Calu3 (cell line): ENCODE results near the gene NIPBL. TPM values are rescaled to one million over a fixed set of nuclear protein-coding genes. Genes with fewer than 3 reads are reported as not detected.

ENCODE experiments used
- BruUV-seq: library from RNA; stranded (reverse); fragments of 400-500 nt; replicated peaks from 2 replicates; lab custom pipeline; 2021; lab: Mats Ljungman, UMichigan
- CTCF ChIA-PET: fragments of 300-600 bp; sonication (Branson Sonifier 250); formaldehyde crosslinking; loops from one replicate; lab custom pipeline; 2022; ENCODE audit warnings: antibody characterized with exemption; lab: Charles Lee
- DNase-seq: peaks from one replicate; pipeline ENCODE4 v3.0.0; 2022
- H3K27ac Mint-ChIP-seq: one replicate; pipeline ENCODE4 v1.8.0; 2022; ENCODE audit warnings: mixed read lengths; ENCODE audit not compliant: unreplicated experiment
- H3K27me3 Mint-ChIP-seq: one replicate; pipeline ENCODE4 v1.8.0; 2022; ENCODE audit warnings: mixed read lengths; ENCODE audit not compliant: unreplicated experiment
- H3K36me3 Mint-ChIP-seq: one replicate; pipeline ENCODE4 v1.8.0; 2022; ENCODE audit warnings: mild to moderate bottlenecking, moderate library complexity, mixed read lengths; ENCODE audit not compliant: insufficient read depth, unreplicated experiment
- H3K4me1 Mint-ChIP-seq: one replicate; pipeline ENCODE4 v1.8.0; 2022; ENCODE audit warnings: mild to moderate bottlenecking, low read depth, mixed read lengths; ENCODE audit not compliant: unreplicated experiment
- H3K4me3 Mint-ChIP-seq: one replicate; pipeline ENCODE4 v1.8.0; 2022; ENCODE audit warnings: mild to moderate bottlenecking, low read depth, moderate library complexity, mixed read lengths; ENCODE audit not compliant: unreplicated experiment
- H3K9me3 Mint-ChIP-seq: one replicate; pipeline ENCODE4 v1.8.0; 2022; ENCODE audit warnings: low read depth, mixed read lengths; ENCODE audit not compliant: unreplicated experiment
- intact Hi-C: fragments of 100-400 bp; cut with micrococcal nuclease; formaldehyde crosslinking; loops from one replicate; pipeline ENCODE4 v1.10.0; 2022; ENCODE audit not compliant: unreplicated experiment
- total RNA-seq: library from RNA; stranded (reverse); gene quantifications from 2 replicates; pipeline ENCODE4 v1.2.3, GENCODE V29; 2022
- TF ChIP-seq, protein P1 (sequence below): fragments of 200-600 bp; IDR thresholded peaks from one replicate; pipeline ENCODE4 v1.8.0; 2022; ENCODE audit warnings: antibody characterized with exemption; ENCODE audit not compliant: unreplicated experiment

The NIPBL gene
- total RNA-seq, 1 experiment from 2014 or later: 53.2 TPM

DNA sequence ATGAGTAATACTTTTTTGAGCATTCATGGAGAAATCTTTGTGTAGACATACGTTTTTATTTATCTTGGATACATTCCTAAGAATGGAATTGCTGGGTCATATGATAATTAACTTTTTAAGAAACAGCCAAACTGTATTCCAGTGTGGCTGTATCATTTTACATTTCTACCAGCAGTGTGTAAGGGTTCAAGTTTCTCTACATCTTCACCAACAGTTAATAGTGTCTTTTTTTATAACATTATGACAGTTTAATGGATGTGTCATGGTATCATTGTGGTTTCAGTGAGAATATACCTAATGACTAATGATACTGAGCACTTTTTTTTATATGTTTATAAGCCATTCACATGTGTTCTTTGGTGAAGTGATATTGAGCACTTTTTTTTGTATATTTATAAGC is 52.4 kb downstream of the NIPBL start:
- DNase-seq: no peak
- BruUV-seq: no TSS peak
- Mint-ChIP-seq H3K9me3 (no peaks in the 10 kb centered on the region), H3K27ac (no peak overlapping the region), H3K4me3 (no peak overlapping the region), H3K27me3 (no peaks in the 10 kb centered on the region), H3K36me3 (no peaks in the 10 kb centered on the region), H3K4me1 (peaks cover 26% of the 10 kb centered on the region)
- intact Hi-C loops: loop anchor here (5.0 kb wide), 1 partner anchor 47 kb away; no protein-coding TSS in a partner anchor
- CTCF ChIA-PET: no interaction called here
- TF ChIP-seq, protein P1, sequence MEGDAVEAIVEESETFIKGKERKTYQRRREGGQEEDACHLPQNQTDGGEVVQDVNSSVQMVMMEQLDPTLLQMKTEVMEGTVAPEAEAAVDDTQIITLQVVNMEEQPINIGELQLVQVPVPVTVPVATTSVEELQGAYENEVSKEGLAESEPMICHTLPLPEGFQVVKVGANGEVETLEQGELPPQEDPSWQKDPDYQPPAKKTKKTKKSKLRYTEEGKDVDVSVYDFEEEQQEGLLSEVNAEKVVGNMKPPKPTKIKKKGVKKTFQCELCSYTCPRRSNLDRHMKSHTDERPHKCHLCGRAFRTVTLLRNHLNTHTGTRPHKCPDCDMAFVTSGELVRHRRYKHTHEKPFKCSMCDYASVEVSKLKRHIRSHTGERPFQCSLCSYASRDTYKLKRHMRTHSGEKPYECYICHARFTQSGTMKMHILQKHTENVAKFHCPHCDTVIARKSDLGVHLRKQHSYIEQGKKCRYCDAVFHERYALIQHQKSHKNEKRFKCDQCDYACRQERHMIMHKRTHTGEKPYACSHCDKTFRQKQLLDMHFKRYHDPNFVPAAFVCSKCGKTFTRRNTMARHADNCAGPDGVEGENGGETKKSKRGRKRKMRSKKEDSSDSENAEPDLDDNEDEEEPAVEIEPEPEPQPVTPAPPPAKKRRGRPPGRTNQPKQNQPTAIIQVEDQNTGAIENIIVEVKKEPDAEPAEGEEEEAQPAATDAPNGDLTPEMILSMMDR: no peak

DNA sequence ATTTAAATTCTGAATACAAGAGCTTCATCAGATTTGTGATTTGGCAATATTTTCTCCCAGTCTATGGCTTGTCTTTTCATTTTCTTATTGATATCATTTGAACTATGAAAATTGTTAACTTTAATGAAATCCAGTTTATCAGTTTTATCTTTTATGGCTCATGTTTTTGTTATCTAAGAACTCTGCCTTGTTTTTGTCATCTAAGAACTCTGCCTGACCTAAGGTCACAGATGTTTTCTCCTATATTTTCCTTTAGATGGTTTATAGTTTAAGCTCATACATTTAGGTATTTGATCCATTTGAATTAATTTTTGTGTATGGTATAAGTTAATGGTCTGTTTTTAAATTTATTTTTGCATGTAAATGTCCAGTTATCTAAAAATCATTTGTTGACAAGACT is 52.9 kb downstream of the NIPBL start:
- TF ChIP-seq, protein P1: no peak
- H3K27me3 Mint-ChIP-seq: no peaks in the 10 kb centered on the region
- CTCF ChIA-PET: no interaction called here
- H3K4me1 Mint-ChIP-seq: peaks cover 26% of the 10 kb centered on the region
- no peak overlapping the region for H3K27ac Mint-ChIP-seq
- BruUV-seq: no TSS peak
- no peak overlapping the region for H3K4me3 Mint-ChIP-seq
- intact Hi-C loops: loop anchor here (5.0 kb wide), 1 partner anchor 47 kb away; no protein-coding TSS in a partner anchor
- H3K9me3 Mint-ChIP-seq: no peaks in the 10 kb centered on the region
- DNase-seq: no peak
- no peaks in the 10 kb centered on the region for H3K36me3 Mint-ChIP-seq

DNA sequence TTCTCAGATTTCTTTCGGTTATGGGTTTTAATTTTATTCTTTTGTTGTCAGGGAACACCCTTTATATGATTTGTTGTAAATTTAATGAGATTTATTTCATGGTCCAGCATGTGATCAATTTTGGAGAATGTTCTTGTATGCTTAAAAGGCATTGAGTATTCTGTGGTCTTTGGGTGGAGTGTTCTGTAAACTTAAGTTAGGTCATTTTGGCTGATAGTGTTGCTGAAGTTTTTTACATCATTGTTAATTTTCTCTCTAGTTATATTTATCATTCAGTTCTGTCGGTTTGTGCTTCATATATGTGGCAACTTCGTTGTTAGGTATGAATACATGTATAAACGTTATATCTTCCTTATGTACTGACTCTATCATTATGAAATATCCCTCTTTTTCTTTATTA is 55.5 kb downstream of the NIPBL start:
- CTCF ChIA-PET: interaction anchor here (0.7 kb wide), 1 partner anchor 272 kb away, joined by 9 read pairs; no protein-coding TSS in a partner anchor
- H3K9me3 Mint-ChIP-seq: no peaks in the 10 kb centered on the region
- TF ChIP-seq, protein P1: no peak
- H3K4me3 Mint-ChIP-seq: no peak overlapping the region
- no peak for DNase-seq
- no peak overlapping the region for H3K27ac Mint-ChIP-seq
- BruUV-seq: no TSS peak
- H3K4me1 Mint-ChIP-seq: peaks cover 19% of the 10 kb centered on the region
- H3K36me3 Mint-ChIP-seq: no peaks in the 10 kb centered on the region
- no peaks in the 10 kb centered on the region for H3K27me3 Mint-ChIP-seq
- intact Hi-C loops: no loop called here

DNA sequence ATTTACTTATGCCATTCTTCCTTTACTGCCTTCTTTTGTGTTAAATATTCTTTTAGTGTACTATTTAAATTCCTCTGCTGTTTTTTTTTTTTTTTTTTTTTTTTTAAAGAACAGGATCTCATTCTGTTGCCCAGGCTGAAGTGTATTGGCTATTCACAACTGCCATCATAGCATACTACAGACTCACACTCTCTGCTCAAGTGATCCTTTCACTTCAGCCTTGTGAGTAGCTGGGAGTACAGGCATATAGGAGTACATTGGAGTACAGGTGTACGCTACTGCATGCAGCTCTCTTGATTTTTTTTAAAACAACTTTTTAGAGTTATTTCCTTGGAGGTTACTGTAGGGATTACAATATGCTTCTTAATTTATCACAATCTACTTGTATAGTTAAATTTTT is 56.1 kb downstream of the NIPBL start:
- peaks cover 25% of the 10 kb centered on the region for H3K4me1 Mint-ChIP-seq
- no peaks in the 10 kb centered on the region for H3K9me3 Mint-ChIP-seq
- H3K27ac Mint-ChIP-seq: no peak overlapping the region
- BruUV-seq: no TSS peak
- no peak overlapping the region for H3K4me3 Mint-ChIP-seq
- TF ChIP-seq, protein P1: no peak
- CTCF ChIA-PET: interaction anchor here (0.7 kb wide), 1 partner anchor 273 kb away, joined by 9 read pairs; no protein-coding TSS in a partner anchor
- no peaks in the 10 kb centered on the region for H3K27me3 Mint-ChIP-seq
- H3K36me3 Mint-ChIP-seq: no peaks in the 10 kb centered on the region
- intact Hi-C loops: no loop called here
- no peak for DNase-seq
